Kidney (tissue), 14 donors: Measurements from ENCODE around the gene MAML3. TPM values are rescaled to one million over a fixed set of nuclear protein-coding genes. Genes with fewer than 3 reads are reported as not detected.

Experiments used
- DNase-seq, 5 donors: peaks; one replicate each; pipeline ENCODE4 v3.0.0-alpha.2; 2013 to 2020
- FAIRE-seq: peaks from 2 replicates; lab custom pipeline; 2012; peaks lifted over from hg19 to GRCh38; lab: Jason Lieb, UNC
- H3K27ac ChIP-seq, 2 donors: one replicate each; pipeline ENCODE4 v1.7.0; 2013; ENCODE audit warnings: low read depth in 2 of 2, low read length in 2 of 2, inconsistent platforms in 1 of 2
- H3K27me3 ChIP-seq: one replicate; pipeline ENCODE4 v1.7.1; 2013; ENCODE audit warnings: low read length, inconsistent platforms; ENCODE audit not compliant: control insufficient read depth, insufficient read depth
- H3K36me3 ChIP-seq, 3 donors: one replicate each; pipeline versions ENCODE4 v1.7.0 to v1.7.1; 2013; ENCODE audit warnings: low read length in 3 of 3, control low read depth in 1 of 3, inconsistent platforms in 1 of 3; ENCODE audit not compliant: insufficient read depth in 3 of 3, control insufficient read depth in 2 of 3
- H3K4me1 ChIP-seq, 3 donors: one replicate each; pipeline versions ENCODE4 v1.7.0 to v1.7.1; 2013; ENCODE audit warnings: low read length in 3 of 3, inconsistent platforms in 1 of 3, low read depth in 1 of 3; ENCODE audit not compliant: control insufficient read depth in 2 of 3, insufficient read depth in 2 of 3
- H3K4me3 ChIP-seq, 3 donors: one replicate each; pipeline versions ENCODE4 v1.7.0 to v1.8.1; 2013; ENCODE audit warnings: low read length in 3 of 3, control low read depth in 1 of 3, inconsistent platforms in 1 of 3
- H3K9ac ChIP-seq, 3 donors: one replicate each; pipeline versions ENCODE4 v1.7.0 to v1.7.1; 2013; ENCODE audit warnings: low read length in 3 of 3, control low read depth in 1 of 3, inconsistent platforms in 1 of 3
- H3K9me3 ChIP-seq, 3 donors: one replicate each; pipeline versions ENCODE4 v1.7.0 to v1.7.1; 2013; ENCODE audit warnings: low read length in 3 of 3, control low read depth in 1 of 3, inconsistent platforms in 1 of 3; ENCODE audit not compliant: control insufficient read depth in 2 of 3, insufficient read depth in 1 of 3
- intact Hi-C: fragments of 100-400 bp; cut with DNase I; formaldehyde crosslinking; loops from one replicate; pipeline ENCODE4 v1.11.1; 2022
- polyA plus RNA-seq: library from polyadenylated mRNA; stranded (reverse); fragments of 350-450 nt; fragmentation: Illumina TruSeq; extraction: RNeasy Lipid Tissue Mini Kit (QIAGEN cat#74804); gene quantifications from one replicate; pipeline ENCODE4 v1.2.3, GENCODE V29; 2014; ENCODE audit warnings: low read depth, low replicate concordance; ENCODE audit not compliant: insufficient read depth
- total RNA-seq: library from RNA; stranded (reverse); fragmentation: NEBNext Ultra II Directional; extraction: Animal tissue kit (Norgen Biotek cat#: 25700); gene quantifications from one replicate; pipeline ENCODE4 v1.2.1, GENCODE V29; 2021
- TF ChIP-seq, protein P1 (sequence below): IDR thresholded peaks from 3 replicates; pipeline ENCODE4 v1.5.1; 2012; ENCODE audit warnings: mild to moderate bottlenecking, moderate library complexity, borderline replicate concordance; ENCODE audit not compliant: insufficient read depth; ENCODE audit errors: extremely low read depth
- donor health status: control.
- donor health status: control.
- donor health status: control.
- donor health status: control.
- donor health status: control.
- donor health status: DM: yes; HTN: yes; CAD: no.
- donor health status: Normal renal cell carcinoma (clear cell type).

The MAML3 gene
- total and polyA plus RNA-seq, 2 donors from 2014 or later = 1.4 to 10.4 TPM

GRCh38 chr4:139956507-139957017 lies 197.4 kb downstream of the MAML3 start:
- no peaks in the 10 kb centered on the region for H3K27me3 ChIP-seq
- peak overlapping the region in 1 of 2 donors; percentile 7 for H3K27ac ChIP-seq
- no peak for FAIRE-seq
- H3K36me3 ChIP-seq = no peaks in the 10 kb centered on the region
- peak in 1 of 5 donors; percentile 56 for DNase-seq
- peak overlapping the region in 1 of 3 donors; percentile 16 for H3K4me3 ChIP-seq
- no peaks in the 10 kb centered on the region for H3K9me3 ChIP-seq
- intact Hi-C loops = no loop called here
- H3K9ac ChIP-seq = no peak overlapping the region
- TF ChIP-seq, protein P1, sequence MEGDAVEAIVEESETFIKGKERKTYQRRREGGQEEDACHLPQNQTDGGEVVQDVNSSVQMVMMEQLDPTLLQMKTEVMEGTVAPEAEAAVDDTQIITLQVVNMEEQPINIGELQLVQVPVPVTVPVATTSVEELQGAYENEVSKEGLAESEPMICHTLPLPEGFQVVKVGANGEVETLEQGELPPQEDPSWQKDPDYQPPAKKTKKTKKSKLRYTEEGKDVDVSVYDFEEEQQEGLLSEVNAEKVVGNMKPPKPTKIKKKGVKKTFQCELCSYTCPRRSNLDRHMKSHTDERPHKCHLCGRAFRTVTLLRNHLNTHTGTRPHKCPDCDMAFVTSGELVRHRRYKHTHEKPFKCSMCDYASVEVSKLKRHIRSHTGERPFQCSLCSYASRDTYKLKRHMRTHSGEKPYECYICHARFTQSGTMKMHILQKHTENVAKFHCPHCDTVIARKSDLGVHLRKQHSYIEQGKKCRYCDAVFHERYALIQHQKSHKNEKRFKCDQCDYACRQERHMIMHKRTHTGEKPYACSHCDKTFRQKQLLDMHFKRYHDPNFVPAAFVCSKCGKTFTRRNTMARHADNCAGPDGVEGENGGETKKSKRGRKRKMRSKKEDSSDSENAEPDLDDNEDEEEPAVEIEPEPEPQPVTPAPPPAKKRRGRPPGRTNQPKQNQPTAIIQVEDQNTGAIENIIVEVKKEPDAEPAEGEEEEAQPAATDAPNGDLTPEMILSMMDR = no peak
- H3K4me1 ChIP-seq = no peaks in the 10 kb centered on the region

DNA sequence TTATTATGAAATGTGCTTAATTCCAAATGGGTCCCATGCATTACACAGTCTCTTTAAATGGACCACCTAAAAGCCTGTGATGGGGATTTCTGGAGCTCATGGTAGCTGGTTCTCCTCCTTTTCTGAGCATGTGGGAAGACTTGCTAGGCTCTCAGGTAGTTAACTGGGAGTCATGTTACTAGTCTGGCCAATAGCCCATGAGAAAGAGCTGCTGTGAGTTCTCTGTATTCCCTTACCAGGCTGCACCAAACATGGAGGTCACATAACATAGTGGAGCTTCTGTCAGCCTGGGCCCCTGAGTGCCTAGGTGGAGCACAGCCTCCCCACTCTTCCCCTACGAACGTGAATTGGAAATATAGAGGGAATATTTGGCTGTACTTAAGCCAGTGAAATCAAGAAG lies 198.4 kb downstream of the MAML3 start:
- FAIRE-seq = no peak
- Histone ChIP-seq H3K4me1 (no peaks in the 10 kb centered on the region), H3K4me3 (no peak overlapping the region), H3K27me3 (no peaks in the 10 kb centered on the region), H3K36me3 (no peaks in the 10 kb centered on the region), H3K27ac (no peak overlapping the region), H3K9ac (no peak overlapping the region), H3K9me3 (no peaks in the 10 kb centered on the region)
- DNase-seq = no peak
- intact Hi-C loops = no loop called here
- TF ChIP-seq, protein P1 = no peak

GRCh38 chr4:139954512-139954911 lies 199.5 kb downstream of the MAML3 start:
- Histone ChIP-seq H3K36me3 (no peaks in the 10 kb centered on the region), H3K4me1 (no peaks in the 10 kb centered on the region), H3K27me3 (no peaks in the 10 kb centered on the region), H3K4me3 (no peak overlapping the region), H3K9ac (no peak overlapping the region), H3K9me3 (no peaks in the 10 kb centered on the region), H3K27ac (no peak overlapping the region)
- TF ChIP-seq, protein P1 = no peak
- DNase-seq (no peak), FAIRE-seq (no peak)
- intact Hi-C loops = no loop called here

GRCh38 chr4:139951021-139951420 lies 203.0 kb downstream of the MAML3 start:
- intact Hi-C loops = no loop called here
- no peaks in the 10 kb centered on the region for H3K27me3 ChIP-seq
- no peaks in the 10 kb centered on the region for H3K36me3 ChIP-seq
- no peak overlapping the region for H3K4me3 ChIP-seq
- TF ChIP-seq, protein P1 = no peak
- no peak overlapping the region for H3K9ac ChIP-seq
- H3K27ac ChIP-seq = no peak overlapping the region
- H3K9me3 ChIP-seq = no peaks in the 10 kb centered on the region
- DNase-seq = no peak
- no peak for FAIRE-seq
- no peaks in the 10 kb centered on the region for H3K4me1 ChIP-seq
